HG03565 (cell line): ENCODE measurements around the gene WDR90.

Experiments used
- ATAC-seq: cut with Tn5 transposase; IDR thresholded peaks from one replicate; pipeline ENCODE4 v1.9.1; 2021; ENCODE audit warnings: mild to moderate bottlenecking, moderate library complexity; ENCODE audit not compliant: unreplicated experiment

WDR90 gene

GRCh38 chr16:625977-626765, 23.0 kb upstream of the WDR90 start:
- no peak for ATAC-seq

GRCh38 chr16:626787-627453, 22.2 kb upstream of the WDR90 start:
- ATAC-seq = no peak

- no peak for ATAC-seq
Measured at GRCh38 chr16:627454-628239, 21.5 kb upstream of the WDR90 start.

- ATAC-seq = no peak
Measured at GRCh38 chr16:628321-629061, 20.7 kb upstream of the WDR90 start.

- ATAC-seq = no peak
Measured at GRCh38 chr16:629185-629832, 19.9 kb upstream of the WDR90 start.

- no peak for ATAC-seq
Measured at GRCh38 chr16:629833-630248, 19.3 kb upstream of the WDR90 start.

- ATAC-seq = no peak
Measured at GRCh38 chr16:630249-630814, 18.8 kb upstream of the WDR90 start.

- no peak for ATAC-seq
Measured at GRCh38 chr16:630815-631405, 18.3 kb upstream of the WDR90 start, which contains the start of gene WFIKKN1. WFIKKN1 (plus strand) TSS chr16:630985; CDS start chr16:631254, 269 bp downstream.

GRCh38 chr16:631808-632358, 17.3 kb upstream of the WDR90 start:
- ATAC-seq = no peak

- no peak for ATAC-seq
Measured at GRCh38 chr16:632486-633335, 16.5 kb upstream of the WDR90 start.

GRCh38 chr16:633336-634050, 15.7 kb upstream of the WDR90 start:
- ATAC-seq = no peak

GRCh38 chr16:634051-634670, 15.0 kb upstream of the WDR90 start:
- ATAC-seq = no peak

GRCh38 chr16:634996-635395, 14.2 kb upstream of the WDR90 start:
- no peak for ATAC-seq

GRCh38 chr16:635573-636205, 13.5 kb upstream of the WDR90 start:
- peak; percentile 1 for ATAC-seq

- peak; percentile 53 for ATAC-seq
Measured at GRCh38 chr16:636206-637080, 12.7 kb upstream of the WDR90 start, which contains the start of gene METTL26. METTL26 (minus strand) TSS chr16:636305; CDS start chr16:636290, 15 bp downstream.
